HepG2 (cell line): Measurements from ENCODE around the gene DAB1. TPM values are rescaled to one million over a fixed set of nuclear protein-coding genes. Genes with fewer than 3 reads are reported as not detected.

ENCODE experiments used
- ATAC-seq: fragments of 200-7000 bp; cut with Tn5 transposase; 3 replicates; pipeline ENCODE4 v1.9.1; 2020; ENCODE audit warnings: mild to moderate bottlenecking, moderate library complexity
- BruUV-seq: library from RNA; stranded (reverse); fragments of 400-500 nt; replicated peaks from 2 replicates; lab custom pipeline; 2021; lab: Mats Ljungman, UMichigan
- CTCF ChIA-PET: fragments of 300-600 bp; formaldehyde crosslinking; extraction: SDS; loops from one replicate; lab custom pipeline; 2021; ENCODE audit warnings: low total read pairs, inconsistent platforms, low intra/inter-chr PET ratio; lab: Yijun Ruan, JAX
- POLR2A ChIA-PET: fragments of 350-600 bp; sonication (Branson Sonifier 250); formaldehyde crosslinking; loops from one replicate; lab custom pipeline; 2020; ENCODE audit warnings: antibody characterized with exemption, inconsistent platforms; lab: Yijun Ruan, JAX
- DNase-seq: peaks from one replicate; pipeline ENCODE4 v3.0.0-alpha.2; 2015; ENCODE audit warnings: low spot score
- FAIRE-seq: peaks from 3 replicates; lab custom pipeline; 2011; peaks lifted over from hg19 to GRCh38; lab: Jason Lieb, UNC
- H2AFZ ChIP-seq: one replicate; pipeline ENCODE4 v1.6.1; 2011; ENCODE audit warnings: low read length, inconsistent platforms
- H3K27ac ChIP-seq: fragments of 300-600 bp; 3 replicates; pipeline ENCODE4 v1.8.0; 2011; ENCODE audit warnings: mixed run types, mild to moderate bottlenecking, mixed read lengths, low read length, inconsistent platforms; ENCODE audit not compliant: insufficient read depth; ENCODE audit errors: extremely low read length
- H3K27me3 ChIP-seq, 2 experiments: fragments of 200-600 bp in 1 of 2; 2 replicates in 1 of 2; 3 replicates in 1 of 2; pipeline versions ENCODE4 v1.6.0 to v1.8.0; 2011; ENCODE audit warnings: low read length in 2 of 2, mild to moderate bottlenecking in 2 of 2, moderate library complexity in 2 of 2, inconsistent platforms in 1 of 2; ENCODE audit not compliant: insufficient read depth in 2 of 2, control insufficient read depth in 1 of 2
- H3K36me3 ChIP-seq, 2 experiments: fragments of 200-600 bp in 1 of 2; replicated peaks in 1 of 2; 2 replicates in 1 of 2; 3 replicates in 1 of 2; pipeline versions ENCODE4 v1.5.1 to v1.8.0; 2011; ENCODE audit warnings: low read length in 2 of 2, inconsistent platforms in 1 of 2; ENCODE audit not compliant: insufficient read depth in 2 of 2, control insufficient read depth in 1 of 2
- H3K4me1 ChIP-seq: 2 replicates; pipeline ENCODE4 v1.5.1; 2012; ENCODE audit warnings: low read length, inconsistent platforms; ENCODE audit not compliant: insufficient read depth
- H3K4me2 ChIP-seq: 2 replicates; pipeline ENCODE4 v1.6.0; 2011; ENCODE audit warnings: low read depth, low read length, inconsistent platforms
- H3K4me3 ChIP-seq, 3 experiments: fragments of 200-600 bp in 1 of 3; sonication (generic), shearing (Covaris generic) in 1 of 3; replicated peaks in 1 of 3; 2 replicates each; pipeline ENCODE4 v1.5.1; 2011 to 2016; ENCODE audit warnings: low read length in 3 of 3, inconsistent platforms in 2 of 3, low read depth in 2 of 3, mild to moderate bottlenecking in 2 of 3, control low read depth in 1 of 3, mixed read lengths in 1 of 3; ENCODE audit not compliant: insufficient read depth in 1 of 3
- H3K79me2 ChIP-seq: one replicate; pipeline ENCODE4 v1.6.1; 2011; ENCODE audit warnings: low read length, inconsistent platforms; ENCODE audit not compliant: insufficient read depth
- H3K9ac ChIP-seq: 2 replicates; pipeline ENCODE4 v1.6.0; 2011; ENCODE audit warnings: mild to moderate bottlenecking, low read depth, low read length, inconsistent platforms; ENCODE audit not compliant: insufficient read depth
- H3K9me3 ChIP-seq: 2 replicates; pipeline ENCODE4 v1.5.1; 2012; ENCODE audit warnings: mild to moderate bottlenecking, low read length
- H4K20me1 ChIP-seq: 2 replicates; pipeline ENCODE4 v1.6.0; 2011; ENCODE audit warnings: inconsistent platforms, mild to moderate bottlenecking, low read length, moderate library complexity; ENCODE audit not compliant: insufficient read depth
- BHLHE40 ChIP-seq: IDR thresholded peaks from 2 replicates; pipeline ENCODE4 v1.6.1; 2011; ENCODE audit warnings: low read length, improper control_type of control experiment
- CEBPB ChIP-seq: IDR thresholded peaks from 2 replicates; pipeline ENCODE4 v1.6.1; 2011; ENCODE audit warnings: low read depth, low read length, improper control_type of control experiment, borderline replicate concordance
- CEBPG ChIP-seq: IDR thresholded peaks from 2 replicates; pipeline ENCODE4 v1.6.1; 2016
- PAF1 ChIP-seq: IDR thresholded peaks from 2 replicates; pipeline ENCODE4 v1.6.1; 2016; ENCODE audit warnings: missing genetic modification reagents, missing compliant biosample characterization
- RBFOX2 ChIP-seq: fragments of 200-400 bp; formaldehyde crosslinking; IDR thresholded peaks from 2 replicates; pipeline ENCODE4 v1.6.1; 2017; ENCODE audit warnings: low read depth, mild to moderate bottlenecking, low read length
- SRSF9 ChIP-seq: fragments of 200-400 bp; formaldehyde crosslinking; IDR thresholded peaks from 2 replicates; pipeline ENCODE4 v1.6.1; 2018; ENCODE audit warnings: borderline replicate concordance, mild to moderate bottlenecking, low read depth, low read length; ENCODE audit not compliant: insufficient read depth, poor library complexity, severe bottlenecking
- ZFP1 ChIP-seq: IDR thresholded peaks from 2 replicates; pipeline ENCODE4 v1.6.1; 2016
- ZNF44 ChIP-seq: sonication (generic); formaldehyde crosslinking; IDR thresholded peaks from 2 replicates; pipeline ENCODE4 v1.5.1; 2020; ENCODE audit warnings: mild to moderate bottlenecking, missing genetic modification reagents
- ZNF589 ChIP-seq: sonication (generic); formaldehyde crosslinking; conservative IDR thresholded peaks from 2 replicates; pipeline ENCODE4 v1.8.0; 2022; ENCODE audit warnings: mild to moderate bottlenecking, moderate library complexity, missing genetic modification reagents
- ZNF747 ChIP-seq: sonication (generic); formaldehyde crosslinking; IDR thresholded peaks from 2 replicates; pipeline ENCODE4 v1.8.1; 2023; ENCODE audit warnings: missing genetic modification reagents, mild to moderate bottlenecking, borderline replicate concordance
- whole genome bisulfite sequencing: methylation state at CpG from one replicate; pipeline ENCODE4 v1.1.6; 2017; ENCODE audit warnings: low lambda C conversion rate; 5-methylcytosine and 5-hydroxymethylcytosine counted together
- in situ Hi-C: cut with HindIII; loops from 2 replicates; pipeline ENCODE4 v1.10.0; 2017; ENCODE audit warnings: low pct_unique_long_range_greater_than_20kb; ENCODE audit not compliant: extremely low pct_ligation_motif_present
- intact Hi-C: fragments of 100-400 bp; cut with micrococcal nuclease; formaldehyde crosslinking; loops from one replicate; pipeline ENCODE4 v1.10.0; 2022; ENCODE audit not compliant: unreplicated experiment
- polyA plus RNA-seq, 8 experiments: library from polyadenylated mRNA; depleted of rRNA in 3 of 8; stranded (reverse) in 7 of 8; unstranded in 1 of 8; fragments of >200 nt; fragmentation: Illumina TruSeq in 4 of 8; extraction: Trizol in 4 of 8; gene quantifications; 2 replicates each; pipeline versions ENCODE4 v1.2.1 to v1.2.3, GENCODE V29; 2011 to 2016; ENCODE audit warnings: low read depth in 4 of 8, missing spikeins in 1 of 8, mixed read lengths in 1 of 8; ENCODE audit not compliant: insufficient read depth in 1 of 8
- total RNA-seq, 5 experiments: library from RNA; depleted of rRNA; stranded (reverse); fragments of >200 nt; fragmentation: Illumina TruSeq; extraction: Trizol; gene quantifications; 2 replicates each; pipeline ENCODE4 v1.2.3, GENCODE V29; 2016; ENCODE audit warnings: low read depth in 1 of 5

DAB1 gene
- total and polyA plus RNA-seq, 2 of the 13 experiments (the other 11 are each of a cell fraction or from before 2014, with no cell fraction given): 0.04 to 0.13 TPM

DNA sequence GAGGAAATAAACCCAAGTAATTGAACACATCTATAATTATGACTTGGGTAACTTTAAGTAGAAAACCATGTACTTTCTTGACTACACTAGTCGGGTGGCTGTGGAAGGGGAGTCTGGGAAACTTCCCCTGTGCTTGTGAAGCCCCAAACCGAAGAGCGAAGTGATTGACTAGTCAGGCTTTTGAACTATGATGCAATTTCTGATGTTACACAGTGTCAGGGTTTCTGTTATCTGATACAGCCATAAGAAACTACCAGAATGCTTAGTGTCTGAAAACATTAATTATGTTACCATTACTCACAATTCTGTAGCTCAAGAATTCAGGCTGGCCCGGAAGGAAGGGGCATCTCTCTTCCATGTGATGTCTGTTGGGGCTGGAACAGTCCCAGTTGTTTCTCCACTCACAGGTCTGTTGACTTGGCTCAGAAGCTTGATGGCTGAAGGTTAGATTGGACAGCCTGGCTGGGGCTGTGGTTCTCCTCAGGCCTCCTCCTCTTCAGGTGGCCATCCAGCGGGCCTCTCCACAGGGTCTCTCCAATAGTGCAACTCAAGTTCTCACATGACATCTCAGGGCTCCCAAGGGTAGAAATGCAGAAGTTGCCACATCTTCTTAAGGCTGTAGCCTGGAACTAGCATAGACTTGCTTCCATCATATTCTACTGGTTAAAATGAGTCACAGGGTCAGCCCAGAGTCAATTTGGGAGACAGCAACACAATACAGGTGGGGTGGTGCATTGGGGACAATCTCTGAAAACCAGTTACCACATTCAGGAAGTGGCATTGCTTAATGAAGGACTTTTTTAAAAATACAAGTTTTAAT, 449.7 kb downstream of the DAB1 start:
- no peak for ATAC-seq
- CTCF ChIA-PET: no interaction called here
- no TSS peak for BruUV-seq
- H3K79me2 ChIP-seq: no peaks in the 10 kb centered on the region
- WGBS: 81% methylated on average over 4 of the region's 5 CpGs
- no peaks in the 10 kb centered on the region for H3K9me3 ChIP-seq
- no peak for TF ChIP-seq ZNF44 (CRISPR knock-in tag)
- no peak for TF ChIP-seq ZNF589 (CRISPR knock-in tag)
- no peak for TF ChIP-seq BHLHE40
- no peak for TF ChIP-seq ZNF747
- TF ChIP-seq ZFP1 (CRISPR knock-in tag): no peak
- TF ChIP-seq PAF1 (CRISPR knock-in tag): no peak
- TF ChIP-seq CEBPG (CRISPR knock-in tag): peak; percentile 60; the same call in 1 of the 2 replicates
- TF ChIP-seq SRSF9: no peak
- no peak for TF ChIP-seq RBFOX2
- peak; percentile 81 for TF ChIP-seq CEBPB
- intact Hi-C loops: no loop called here
- no peak overlapping the region for H2AFZ ChIP-seq
- FAIRE-seq: no peak
- POLR2A ChIA-PET: no interaction called here
- no peaks in the 10 kb centered on the region for H3K27me3 ChIP-seq
- no peak for DNase-seq
- no peaks in the 10 kb centered on the region for H4K20me1 ChIP-seq
- H3K4me3 ChIP-seq: no peak overlapping the region
- no peak overlapping the region for H3K27ac ChIP-seq
- H3K9ac ChIP-seq: no peak overlapping the region
- in situ Hi-C loops: no loop called here
- H3K4me2 ChIP-seq: no peak overlapping the region
- H3K36me3 ChIP-seq: no peaks in the 10 kb centered on the region
- H3K4me1 ChIP-seq: peaks cover 31% of the 10 kb centered on the region
